Kidney (tissue), 14 donors: ENCODE data around the gene FAM20C. TPM values are rescaled to one million over a fixed set of nuclear protein-coding genes. Genes with fewer than 3 reads are reported as not detected.

Experiments
- DNase-seq, 5 donors: peaks; one replicate each; pipeline ENCODE4 v3.0.0-alpha.2; 2013 to 2020
- FAIRE-seq: peaks from 2 replicates; lab custom pipeline; 2012; peaks lifted over from hg19 to GRCh38; lab: Jason Lieb, UNC
- H3K27ac ChIP-seq, 2 donors: one replicate each; pipeline ENCODE4 v1.7.0; 2013; ENCODE audit warnings: low read depth in 2 of 2, low read length in 2 of 2, inconsistent platforms in 1 of 2
- H3K27me3 ChIP-seq: one replicate; pipeline ENCODE4 v1.7.1; 2013; ENCODE audit warnings: low read length, inconsistent platforms; ENCODE audit not compliant: control insufficient read depth, insufficient read depth
- H3K36me3 ChIP-seq, 3 donors: one replicate each; pipeline versions ENCODE4 v1.7.0 to v1.7.1; 2013; ENCODE audit warnings: low read length in 3 of 3, control low read depth in 1 of 3, inconsistent platforms in 1 of 3; ENCODE audit not compliant: insufficient read depth in 3 of 3, control insufficient read depth in 2 of 3
- H3K4me1 ChIP-seq, 3 donors: one replicate each; pipeline versions ENCODE4 v1.7.0 to v1.7.1; 2013; ENCODE audit warnings: low read length in 3 of 3, inconsistent platforms in 1 of 3, low read depth in 1 of 3; ENCODE audit not compliant: control insufficient read depth in 2 of 3, insufficient read depth in 2 of 3
- H3K4me3 ChIP-seq, 3 donors: one replicate each; pipeline versions ENCODE4 v1.7.0 to v1.8.1; 2013; ENCODE audit warnings: low read length in 3 of 3, control low read depth in 1 of 3, inconsistent platforms in 1 of 3
- H3K9ac ChIP-seq, 3 donors: one replicate each; pipeline versions ENCODE4 v1.7.0 to v1.7.1; 2013; ENCODE audit warnings: low read length in 3 of 3, control low read depth in 1 of 3, inconsistent platforms in 1 of 3
- H3K9me3 ChIP-seq, 3 donors: one replicate each; pipeline versions ENCODE4 v1.7.0 to v1.7.1; 2013; ENCODE audit warnings: low read length in 3 of 3, control low read depth in 1 of 3, inconsistent platforms in 1 of 3; ENCODE audit not compliant: control insufficient read depth in 2 of 3, insufficient read depth in 1 of 3
- CTCF ChIP-seq: IDR thresholded peaks from 3 replicates; pipeline ENCODE4 v1.5.1; 2012; ENCODE audit warnings: mild to moderate bottlenecking, moderate library complexity, borderline replicate concordance; ENCODE audit not compliant: insufficient read depth; ENCODE audit errors: extremely low read depth
- intact Hi-C: fragments of 100-400 bp; cut with DNase I; formaldehyde crosslinking; loops from one replicate; pipeline ENCODE4 v1.11.1; 2022
- polyA plus RNA-seq: library from polyadenylated mRNA; stranded (reverse); fragments of 350-450 nt; fragmentation: Illumina TruSeq; extraction: RNeasy Lipid Tissue Mini Kit (QIAGEN cat#74804); gene quantifications from one replicate; pipeline ENCODE4 v1.2.3, GENCODE V29; 2014; ENCODE audit warnings: low read depth, low replicate concordance; ENCODE audit not compliant: insufficient read depth
- total RNA-seq: library from RNA; stranded (reverse); fragmentation: NEBNext Ultra II Directional; extraction: Animal tissue kit (Norgen Biotek cat#: 25700); gene quantifications from one replicate; pipeline ENCODE4 v1.2.1, GENCODE V29; 2021
- donor health status: control.
- donor health status: control.
- donor health status: control.
- donor health status: control.
- donor health status: control.
- donor health status: DM: yes; HTN: yes; CAD: no.
- donor health status: Normal renal cell carcinoma (clear cell type).

Gene FAM20C
- total and polyA plus RNA-seq, 2 donors from 2014 or later, result 84.9 to 114 TPM

- no peaks in the 10 kb centered on the region for H3K4me1 ChIP-seq
- DNase-seq (peak in 4 of 5 donors; percentile 43 to 65 (median 60)), FAIRE-seq (no peak)
- no peaks in the 10 kb centered on the region for H3K9me3 ChIP-seq
- no peak overlapping the region for H3K4me3 ChIP-seq
- no peak overlapping the region for H3K27ac ChIP-seq
- no peak for TF ChIP-seq CTCF
- no peak overlapping the region for H3K9ac ChIP-seq
- H3K27me3 ChIP-seq, result peaks cover 8% of the 10 kb centered on the region
- H3K36me3 ChIP-seq, result no peaks in the 10 kb centered on the region
- intact Hi-C loops, result no loop called here
These were observed 92.7 kb downstream of the FAM20C start for GRCh38 chr7:284762-285722.

DNA sequence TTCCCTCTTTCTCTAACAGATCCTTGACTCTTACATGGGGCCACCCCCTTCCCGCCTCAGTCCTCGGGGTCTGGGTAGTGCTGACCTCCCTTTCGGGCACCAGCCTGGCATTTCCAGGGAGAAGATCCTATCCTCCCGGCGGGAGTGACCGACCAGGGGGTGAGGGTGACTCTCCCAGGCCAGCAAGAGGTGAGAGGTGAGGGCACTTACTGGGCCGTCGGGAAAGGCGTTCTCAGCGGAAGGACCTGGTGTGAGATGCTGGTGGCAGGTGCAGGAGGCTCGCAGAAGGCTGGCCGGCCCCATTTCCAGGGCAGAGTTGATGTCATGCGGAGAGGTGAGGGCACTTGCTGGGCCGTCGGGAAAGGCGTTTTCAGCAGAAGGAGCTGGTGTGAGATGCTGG is 93.4 kb downstream of the FAM20C start:
- Histone ChIP-seq H3K27ac (no peak overlapping the region), H3K9me3 (no peaks in the 10 kb centered on the region), H3K36me3 (no peaks in the 10 kb centered on the region), H3K4me1 (no peaks in the 10 kb centered on the region), H3K4me3 (no peak overlapping the region), H3K27me3 (peaks cover 8% of the 10 kb centered on the region), H3K9ac (no peak overlapping the region)
- FAIRE-seq, result no peak
- intact Hi-C loops, result no loop called here
- DNase-seq, result peak in 1 of 5 donors; percentile 66
- no peak for TF ChIP-seq CTCF

GRCh38 chr7:286266-286665 is 93.9 kb downstream of the FAM20C start:
- intact Hi-C loops, result no loop called here
- no peak overlapping the region for H3K9ac ChIP-seq
- no peaks in the 10 kb centered on the region for H3K36me3 ChIP-seq
- H3K27me3 ChIP-seq, result peaks cover 9% of the 10 kb centered on the region
- H3K4me1 ChIP-seq, result no peaks in the 10 kb centered on the region
- FAIRE-seq (no peak), DNase-seq (peak in 1 of 5 donors; percentile 29)
- no peak overlapping the region for H3K27ac ChIP-seq
- TF ChIP-seq CTCF, result no peak
- H3K9me3 ChIP-seq, result no peaks in the 10 kb centered on the region
- no peak overlapping the region for H3K4me3 ChIP-seq
